ENCODE results near the gene MOV10L1. TPM values are rescaled to one million over a fixed set of nuclear protein-coding genes. Genes with fewer than 3 reads are reported as not detected.

The MOV10L1 gene
- total RNA-seq, 4 donors from 2014 or later, result 0.23 to 0.83 (median 0.40) TPM

DNA sequence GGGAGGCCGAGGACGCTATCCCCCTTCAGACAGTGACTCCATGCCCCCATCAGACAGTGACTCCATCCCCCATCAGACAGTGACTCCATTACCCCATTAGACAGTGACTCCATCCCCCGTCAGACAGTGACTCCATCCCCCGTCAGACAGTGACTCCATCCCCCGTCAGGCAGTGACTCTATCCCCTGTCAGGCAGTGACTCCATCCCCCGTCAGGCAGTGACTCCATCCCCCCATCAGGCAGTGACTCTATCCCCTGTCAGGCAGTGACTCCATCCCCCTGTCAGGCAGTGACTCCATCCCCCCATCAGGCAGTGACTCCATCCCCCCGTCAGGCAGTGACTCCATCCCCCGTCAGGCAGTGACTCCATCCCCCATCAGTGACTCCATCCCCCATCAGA is 22.6 kb upstream of the MOV10L1 start:
- no peak for DNase-seq (ENCODE audit: extremely low spot score)
- intact Hi-C loops (cut with DNase I), result no loop called here
- WGBS, result 73% methylated on average over 6 of the region's 8 CpGs
- H3K4me3 ChIP-seq, result no peak overlapping the region
- no peak for TF ChIP-seq EP300 (IDR thresholded peaks at IDR 0.05)
- H3K9me3 ChIP-seq, result no peaks in the 10 kb centered on the region
- no peak overlapping the region for H3K27ac ChIP-seq (replicated peaks in 1 of 4)
- peaks cover 0 to 58% (median 0%) of the 10 kb centered on the region in 4 donors for H3K27me3 ChIP-seq
- H3K36me3 ChIP-seq, result no peaks in the 10 kb centered on the region
- H3K4me1 ChIP-seq, result no peaks in the 10 kb centered on the region

DNA sequence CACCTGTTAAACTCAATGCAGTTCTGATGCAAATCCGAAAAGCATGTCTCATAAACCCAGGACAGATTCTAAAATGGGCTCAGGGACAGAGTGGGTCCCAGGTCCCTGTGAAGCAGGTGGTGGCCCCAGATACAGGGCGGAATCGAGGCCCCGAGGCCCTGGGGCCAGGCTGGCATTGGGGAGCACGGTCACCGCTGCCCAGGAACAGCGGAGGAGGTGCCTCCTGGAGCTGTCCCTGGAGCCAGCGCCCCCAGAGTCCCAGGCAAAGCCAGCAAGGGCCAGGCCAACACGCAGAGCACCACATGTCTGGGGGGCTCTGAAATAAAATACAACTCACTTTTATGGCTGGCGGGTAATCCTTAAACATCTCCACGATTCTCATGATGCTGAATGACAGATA is 21.7 kb upstream of the MOV10L1 start:
- Histone ChIP-seq H3K27me3 (peaks cover 0 to 59% (median 0%) of the 10 kb centered on the region in 4 donors), H3K4me3 (no peak overlapping the region), H3K27ac (replicated peaks in 1 of 4) (no peak overlapping the region), H3K9me3 (no peaks in the 10 kb centered on the region), H3K4me1 (no peaks in the 10 kb centered on the region), H3K36me3 (no peaks in the 10 kb centered on the region)
- no peak for TF ChIP-seq POLR2AphosphoS5 (IDR thresholded peaks at IDR 0.05)
- TF ChIP-seq POLR2A (IDR thresholded peaks at IDR 0.05; ENCODE audit: low read depth), result no peak
- TF ChIP-seq, protein P1, sequence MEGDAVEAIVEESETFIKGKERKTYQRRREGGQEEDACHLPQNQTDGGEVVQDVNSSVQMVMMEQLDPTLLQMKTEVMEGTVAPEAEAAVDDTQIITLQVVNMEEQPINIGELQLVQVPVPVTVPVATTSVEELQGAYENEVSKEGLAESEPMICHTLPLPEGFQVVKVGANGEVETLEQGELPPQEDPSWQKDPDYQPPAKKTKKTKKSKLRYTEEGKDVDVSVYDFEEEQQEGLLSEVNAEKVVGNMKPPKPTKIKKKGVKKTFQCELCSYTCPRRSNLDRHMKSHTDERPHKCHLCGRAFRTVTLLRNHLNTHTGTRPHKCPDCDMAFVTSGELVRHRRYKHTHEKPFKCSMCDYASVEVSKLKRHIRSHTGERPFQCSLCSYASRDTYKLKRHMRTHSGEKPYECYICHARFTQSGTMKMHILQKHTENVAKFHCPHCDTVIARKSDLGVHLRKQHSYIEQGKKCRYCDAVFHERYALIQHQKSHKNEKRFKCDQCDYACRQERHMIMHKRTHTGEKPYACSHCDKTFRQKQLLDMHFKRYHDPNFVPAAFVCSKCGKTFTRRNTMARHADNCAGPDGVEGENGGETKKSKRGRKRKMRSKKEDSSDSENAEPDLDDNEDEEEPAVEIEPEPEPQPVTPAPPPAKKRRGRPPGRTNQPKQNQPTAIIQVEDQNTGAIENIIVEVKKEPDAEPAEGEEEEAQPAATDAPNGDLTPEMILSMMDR (IDR thresholded peaks at IDR 0.05), result no peak
- TF ChIP-seq EP300 (IDR thresholded peaks at IDR 0.05), result no peak
- 87% methylated on average over 3 of the region's 11 CpGs for WGBS
- intact Hi-C loops (cut with DNase I), result no loop called here
- DNase-seq (ENCODE audit: extremely low spot score), result no peak

DNA sequence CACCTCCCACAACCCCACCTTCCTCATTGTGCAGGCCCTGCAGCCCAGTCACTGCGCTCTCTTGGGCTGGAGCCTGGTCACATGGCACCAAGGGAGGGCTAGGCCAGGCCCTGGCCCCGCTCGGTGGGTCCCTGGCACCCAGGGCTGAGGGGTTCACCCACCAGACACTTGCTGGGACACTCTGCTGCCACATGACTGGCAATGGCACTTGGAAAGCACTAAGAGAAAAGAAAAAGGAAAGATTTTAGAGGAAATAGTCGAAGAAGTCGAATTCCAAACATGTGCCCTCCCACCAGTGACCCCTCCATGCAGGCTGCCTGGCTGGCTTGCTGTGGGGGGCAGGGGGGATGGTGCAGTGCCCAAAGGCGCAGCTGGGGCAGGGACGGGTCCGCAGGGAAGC is 19.4 kb upstream of the MOV10L1 start:
- no peak overlapping the region for H3K4me3 ChIP-seq
- no peaks in the 10 kb centered on the region for H3K9me3 ChIP-seq
- no peak for DNase-seq (ENCODE audit: extremely low spot score)
- intact Hi-C loops (cut with DNase I), result no loop called here
- peaks cover 0 to 56% (median 0%) of the 10 kb centered on the region in 4 donors for H3K27me3 ChIP-seq
- no peaks in the 10 kb centered on the region for H3K36me3 ChIP-seq
- no peaks in the 10 kb centered on the region for H3K4me1 ChIP-seq
- TF ChIP-seq EP300 (IDR thresholded peaks at IDR 0.05) (no peak), POLR2AphosphoS5 (IDR thresholded peaks at IDR 0.05) (no peak), POLR2A (IDR thresholded peaks at IDR 0.05; ENCODE audit: low read depth) (no peak)
- TF ChIP-seq, protein P1 (IDR thresholded peaks at IDR 0.05), result no peak
- WGBS, result 84% methylated on average over 8 of the region's 8 CpGs
- no peak overlapping the region for H3K27ac ChIP-seq (replicated peaks in 1 of 4)

- H3K4me1 ChIP-seq, result no peaks in the 10 kb centered on the region
- H3K36me3 ChIP-seq, result no peaks in the 10 kb centered on the region
- 87% methylated on average over 6 of the region's 14 CpGs for WGBS
- DNase-seq (ENCODE audit: extremely low spot score), result no peak
- no peaks in the 10 kb centered on the region for H3K9me3 ChIP-seq
- TF ChIP-seq, protein P1 (IDR thresholded peaks at IDR 0.05), result no peak
- no peak for TF ChIP-seq EP300 (IDR thresholded peaks at IDR 0.05)
- TF ChIP-seq POLR2A (IDR thresholded peaks at IDR 0.05; ENCODE audit: low read depth), result no peak
- TF ChIP-seq POLR2AphosphoS5 (IDR thresholded peaks at IDR 0.05), result no peak
- peaks cover 0 to 50% (median 0%) of the 10 kb centered on the region in 4 donors for H3K27me3 ChIP-seq
- no peak overlapping the region for H3K4me3 ChIP-seq
- intact Hi-C loops (cut with DNase I), result no loop called here
- H3K27ac ChIP-seq (replicated peaks in 1 of 4), result no peak overlapping the region
Observed at GRCh38 chr22:50071432-50072166, 18.2 kb upstream of the MOV10L1 start.

GRCh38 chr22:50072167-50072555 is 17.6 kb upstream of the MOV10L1 start:
- Histone ChIP-seq H3K27ac (replicated peaks in 1 of 4) (no peak overlapping the region), H3K4me1 (no peaks in the 10 kb centered on the region), H3K9me3 (no peaks in the 10 kb centered on the region), H3K4me3 (no peak overlapping the region), H3K36me3 (no peaks in the 10 kb centered on the region), H3K27me3 (peaks cover 0 to 50% (median 0%) of the 10 kb centered on the region in 4 donors)
- TF ChIP-seq, protein P1 (IDR thresholded peaks at IDR 0.05), result no peak
- TF ChIP-seq EP300 (IDR thresholded peaks at IDR 0.05) (no peak), POLR2A (IDR thresholded peaks at IDR 0.05; ENCODE audit: low read depth) (no peak), POLR2AphosphoS5 (IDR thresholded peaks at IDR 0.05) (no peak)
- intact Hi-C loops (cut with DNase I), result no loop called here
- WGBS, result 84% methylated on average over 7 of the region's 9 CpGs
- no peak for DNase-seq (ENCODE audit: extremely low spot score)

All from esophagus muscularis mucosa (tissue), 4 donors.